Hepatocyte (in vitro differentiated cells): ENCODE data around the gene SNRNP25. TPM values are rescaled to one million over a fixed set of nuclear protein-coding genes. Genes with fewer than 3 reads are reported as not detected.
A peak's percentile ranks its signal among the peaks of the same experiment; 100 is the strongest.

Experiments used
- DNase-seq: peaks from one replicate; pipeline ENCODE4 v3.0.0-alpha.2; 2016; ENCODE audit warnings: low spot score
- H2AFZ ChIP-seq: fragments of 200-600 bp; sonication (generic); 2 replicates; pipeline ENCODE4 v1.6.0; 2016; ENCODE audit warnings: antibody characterized with exemption, mild to moderate bottlenecking
- H3K27ac ChIP-seq: fragments of 200-600 bp; sonication (generic); 2 replicates; pipeline ENCODE4 v1.5.1; 2016; ENCODE audit warnings: mild to moderate bottlenecking
- H3K27me3 ChIP-seq: fragments of 200-600 bp; sonication (generic); 2 replicates; pipeline ENCODE4 v1.6.1; 2016
- H3K36me3 ChIP-seq: fragments of 200-600 bp; sonication (generic); replicated peaks from 2 replicates; pipeline ENCODE4 v1.5.1; 2016; ENCODE audit warnings: low read depth; ENCODE audit not compliant: insufficient read depth
- H3K4me1 ChIP-seq: fragments of 200-600 bp; sonication (generic); 2 replicates; pipeline ENCODE4 v1.5.1; 2016; ENCODE audit warnings: mild to moderate bottlenecking, moderate library complexity; ENCODE audit not compliant: insufficient read depth
- H3K4me2 ChIP-seq: fragments of 200-600 bp; sonication (generic); 2 replicates; pipeline ENCODE4 v1.6.0; 2016
- H3K4me3 ChIP-seq: fragments of 200-600 bp; sonication (generic); 2 replicates; pipeline ENCODE4 v1.5.1; 2016; ENCODE audit warnings: mild to moderate bottlenecking
- H3K79me2 ChIP-seq: fragments of 200-600 bp; sonication (generic); 2 replicates; pipeline ENCODE4 v1.6.0; 2017; ENCODE audit warnings: mild to moderate bottlenecking
- H3K9me2 ChIP-seq: fragments of 200-600 bp; sonication (generic); replicated peaks from 2 replicates; pipeline ENCODE4 v1.6.0; 2017; ENCODE audit warnings: mild to moderate bottlenecking; ENCODE audit not compliant: insufficient read depth
- H3K9me3 ChIP-seq: fragments of 200-600 bp; sonication (generic); 2 replicates; pipeline ENCODE4 v1.5.1; 2016; ENCODE audit warnings: low read depth, mild to moderate bottlenecking
- H4K20me1 ChIP-seq: fragments of 200-600 bp; sonication (generic); 2 replicates; pipeline ENCODE4 v1.6.0; 2016; ENCODE audit warnings: mild to moderate bottlenecking; ENCODE audit not compliant: insufficient read depth, poor library complexity, severe bottlenecking
- CTCF ChIP-seq: fragments of 200-600 bp; sonication (generic); IDR thresholded peaks from 2 replicates; pipeline ENCODE4 v1.5.1; 2016; ENCODE audit warnings: antibody characterized with exemption, mild to moderate bottlenecking; ENCODE audit not compliant: poor library complexity
- EZH2 ChIP-seq: fragments of 200-600 bp; sonication (generic); IDR thresholded peaks from 2 replicates; pipeline ENCODE4 v1.6.1; 2016; ENCODE audit warnings: antibody characterized with exemption, mild to moderate bottlenecking, borderline replicate concordance
- EZH2phosphoT487 ChIP-seq: fragments of 200-600 bp; sonication (generic); IDR thresholded peaks from one replicate; pipeline ENCODE4 v1.6.1; 2018; ENCODE audit warnings: antibody characterized with exemption, mild to moderate bottlenecking, low read depth, moderate library complexity; ENCODE audit not compliant: unreplicated experiment, severe bottlenecking
- WGBS: methylation state at CpG from one replicate; pipeline ENCODE4 v1.1.6; 2016; ENCODE audit warnings: low lambda C conversion rate; ENCODE audit errors: missing lambda C conversion rate; 5-methylcytosine and 5-hydroxymethylcytosine counted together
- polyA plus RNA-seq: library from polyadenylated mRNA; unstranded; fragments of >200 nt; fragmentation: Nextera tagmentation; extraction: Ambion mirVana; gene quantifications from 2 replicates; pipeline ENCODE4 v1.2.1, GENCODE V29; 2016
- total RNA-seq: library from RNA; depleted of rRNA; stranded (reverse); fragments of >200 nt; gene quantifications from 2 replicates; pipeline ENCODE4 v1.2.3, GENCODE V29; 2014

The SNRNP25 gene
- total and polyA plus RNA-seq, 2 experiments from 2014 or later = 18.3 to 35.3 TPM

GRCh38 chr16:77807-78443, 24.3 kb downstream of the SNRNP25 start, which contains the start of gene MPG:
Gene MPG (plus strand): TSS chr16:78225. CDS start chr16:78310, 85 bp downstream.
- DNase-seq = peak; percentile 93

GRCh38 chr16:78444-79150, 25.0 kb downstream of the SNRNP25 start:
- Histone ChIP-seq H3K9me3 (no peaks in the 10 kb centered on the region), H4K20me1 (no peaks in the 10 kb centered on the region), H3K4me1 (peaks cover 45% of the 10 kb centered on the region), H3K27ac (peak overlapping the region; percentile 95), H3K9me2 (no peaks in the 10 kb centered on the region), H3K4me2 (peak overlapping the region; percentile 100), H3K4me3 (peak overlapping the region; percentile 75), H3K36me3 (no peaks in the 10 kb centered on the region), H3K27me3 (no peaks in the 10 kb centered on the region), H3K79me2 (peaks cover 7% of the 10 kb centered on the region), H2AFZ (peak overlapping the region; percentile 15)
- 17% methylated on average over 34 of the region's 36 CpGs for WGBS
- TF ChIP-seq EZH2 = no peak
- peak; percentile 67 for DNase-seq

More at GRCh38 chr16:77807-78443, 24.3 kb downstream of the SNRNP25 start, which contains the start of gene MPG:
- Histone ChIP-seq H3K27ac (peak within 1 kb of the TSS; percentile 95), H3K36me3 (no peaks in the 10 kb centered on the region), H3K79me2 (peaks cover 7% of the 10 kb centered on the region), H3K9me3 (no peaks in the 10 kb centered on the region), H3K9me2 (no peaks in the 10 kb centered on the region), H3K27me3 (no peaks in the 10 kb centered on the region), H3K4me2 (peak within 1 kb of the TSS; percentile 100), H2AFZ (peak within 1 kb of the TSS; percentile 90), H3K4me1 (peaks cover 49% of the 10 kb centered on the region), H4K20me1 (no peaks in the 10 kb centered on the region), H3K4me3 (peak within 1 kb of the TSS; percentile 75)
- WGBS = 2% methylated on average over 24 of the region's 83 CpGs
- TF ChIP-seq CTCF (no peak), EZH2phosphoT487 (no peak), EZH2 (no peak)

- Histone ChIP-seq H3K36me3 (no peaks in the 10 kb centered on the region), H2AFZ (no peak overlapping the region), H3K4me2 (peak overlapping the region; percentile 100), H3K27ac (no peak overlapping the region), H4K20me1 (no peaks in the 10 kb centered on the region), H3K4me1 (peaks cover 37% of the 10 kb centered on the region), H3K9me2 (no peaks in the 10 kb centered on the region), H3K79me2 (peaks cover 7% of the 10 kb centered on the region), H3K27me3 (no peaks in the 10 kb centered on the region), H3K9me3 (no peaks in the 10 kb centered on the region), H3K4me3 (no peak overlapping the region)
- DNase-seq = no peak
- WGBS = 91% methylated on average over 32 of the region's 32 CpGs
- TF ChIP-seq CTCF = no peak
- no peak for TF ChIP-seq EZH2phosphoT487
- TF ChIP-seq EZH2 = no peak
Measured at GRCh38 chr16:79151-80054, 25.8 kb downstream of the SNRNP25 start.
